HepG2 (cell line): ENCODE results near the gene PGAP3. TPM values are rescaled to one million over a fixed set of nuclear protein-coding genes. Genes with fewer than 3 reads are reported as not detected.
A peak's percentile ranks its signal among the peaks of the same experiment; 100 is the strongest.

Experiments
- CSRNP2 ChIP-seq: sonication (generic); formaldehyde crosslinking; conservative IDR thresholded peaks from 2 replicates; pipeline ENCODE4 v1.8.0; 2022; ENCODE audit warnings: low read depth, missing genetic modification reagents
- GTF3A ChIP-seq: sonication (generic); formaldehyde crosslinking; conservative IDR thresholded peaks from 2 replicates; pipeline ENCODE4 v1.4.0; 2020; ENCODE audit warnings: mild to moderate bottlenecking, missing genetic modification reagents
- HDAC1 ChIP-seq: sonication (generic); formaldehyde crosslinking; IDR thresholded peaks from 2 replicates; pipeline ENCODE4 v1.5.1; 2020; ENCODE audit warnings: mild to moderate bottlenecking, missing genetic modification reagents
- HMGXB3 ChIP-seq: sonication (generic); formaldehyde crosslinking; IDR thresholded peaks from 2 replicates; pipeline ENCODE4 v1.4.0; 2020; ENCODE audit warnings: missing genetic modification reagents, borderline replicate concordance
- JDP2 ChIP-seq: sonication (generic); formaldehyde crosslinking; IDR thresholded peaks from 2 replicates; pipeline ENCODE4 v1.8.1; 2022; ENCODE audit warnings: missing genetic modification reagents, borderline replicate concordance
- KDM4B ChIP-seq: sonication (generic); formaldehyde crosslinking; IDR thresholded peaks from 2 replicates; pipeline ENCODE4 v1.4.0; 2020; ENCODE audit warnings: missing genetic modification reagents
- MXI1 ChIP-seq: IDR thresholded peaks from 3 replicates; pipeline ENCODE4 v1.6.1; 2012; ENCODE audit warnings: low read depth, low read length, inconsistent platforms, borderline replicate concordance
- POLR2G ChIP-seq: fragments of 200-400 bp; formaldehyde crosslinking; IDR thresholded peaks from 2 replicates; pipeline ENCODE4 v1.6.1; 2018; ENCODE audit warnings: mild to moderate bottlenecking, low read depth, low read length, moderate library complexity
- PRDM4 ChIP-seq: sonication (generic); formaldehyde crosslinking; IDR thresholded peaks from 2 replicates; pipeline ENCODE4 v1.9.0; 2021; ENCODE audit warnings: missing genetic modification reagents, borderline replicate concordance
- SOX6 ChIP-seq, 2 experiments: fragments of 450-650 bp in 1 of 2; sonication (generic) in 1 of 2; formaldehyde crosslinking in 1 of 2; IDR thresholded peaks; 2 replicates each; pipeline versions ENCODE4 v1.4.0 to v1.6.1; 2017 to 2020; ENCODE audit warnings: antibody characterized with exemption in 1 of 2, mild to moderate bottlenecking in 1 of 2, missing genetic modification reagents in 1 of 2
- TFE3 ChIP-seq: IDR thresholded peaks from 2 replicates; pipeline ENCODE4 v1.6.1; 2016
- ZNF205 ChIP-seq: IDR thresholded peaks from 2 replicates; pipeline ENCODE4 v1.6.1; 2018; ENCODE audit warnings: missing biosample characterization, missing genetic modification reagents
- ZNF343 ChIP-seq: sonication (generic); formaldehyde crosslinking; IDR thresholded peaks from 2 replicates; pipeline ENCODE4 v1.4.0; 2020; ENCODE audit warnings: mild to moderate bottlenecking, missing genetic modification reagents
- ZNF362 ChIP-seq: sonication (generic); formaldehyde crosslinking; IDR thresholded peaks from 2 replicates; pipeline ENCODE4 v1.4.0; 2020; ENCODE audit warnings: missing genetic modification reagents, mild to moderate bottlenecking, borderline replicate concordance
- ZNF460 ChIP-seq: sonication (generic); formaldehyde crosslinking; IDR thresholded peaks from 2 replicates; pipeline ENCODE4 v1.5.1; 2020; ENCODE audit warnings: missing genetic modification reagents, mild to moderate bottlenecking, borderline replicate concordance
- ZNF550 ChIP-seq: sonication (generic); formaldehyde crosslinking; IDR thresholded peaks from 2 replicates; pipeline ENCODE4 v1.4.0; 2020; ENCODE audit warnings: mild to moderate bottlenecking, missing genetic modification reagents, borderline replicate concordance
- polyA plus RNA-seq, 8 experiments: library from polyadenylated mRNA; depleted of rRNA in 3 of 8; stranded (reverse) in 7 of 8; unstranded in 1 of 8; fragments of >200 nt; fragmentation: Illumina TruSeq in 4 of 8; extraction: Trizol in 4 of 8; gene quantifications; 2 replicates each; pipeline versions ENCODE4 v1.2.1 to v1.2.3, GENCODE V29; 2011 to 2016; ENCODE audit warnings: low read depth in 4 of 8, missing spikeins in 1 of 8, mixed read lengths in 1 of 8; ENCODE audit not compliant: insufficient read depth in 1 of 8
- total RNA-seq, 5 experiments: library from RNA; depleted of rRNA; stranded (reverse); fragments of >200 nt; fragmentation: Illumina TruSeq; extraction: Trizol; gene quantifications; 2 replicates each; pipeline ENCODE4 v1.2.3, GENCODE V29; 2016; ENCODE audit warnings: low read depth in 1 of 5

Gene PGAP3
- total and polyA plus RNA-seq, 2 of the 13 experiments (the other 11 are each of a cell fraction or from before 2014, with no cell fraction given), result 11.9 to 14.6 TPM

GRCh38 chr17:39636927-39637736 lies 50.7 kb downstream of the PGAP3 start, which contains the start of gene STARD3 (continued):
- no peak; the same call in 1 of the 2 replicates for TF ChIP-seq ZNF205 (CRISPR knock-in tag)
- no peak for TF ChIP-seq SOX6 (IDR thresholded peaks at IDR 0.05)
- TF ChIP-seq SOX6 (CRISPR knock-in tag; IDR thresholded peaks at IDR 0.05), result peak; percentile 73
- 0 out of 2 replicates have a peak, but pooled peaks have one; percentile 72 for TF ChIP-seq PRDM4
- peak; percentile 73; the same call in 1 of the 2 replicates for TF ChIP-seq KDM4B (CRISPR knock-in tag)
- peak; percentile 77 for TF ChIP-seq ZNF343 (CRISPR knock-in tag)
- peak; percentile 37; the same call in 1 of the 2 replicates for TF ChIP-seq ZNF362 (CRISPR knock-in tag)
- TF ChIP-seq POLR2G, result peak; percentile 90
- peak; percentile 40; the same call in 1 of the 2 replicates for TF ChIP-seq HMGXB3 (CRISPR knock-in tag)
- TF ChIP-seq CSRNP2 (CRISPR knock-in tag), result no peak
- peak; percentile 70; the same call in 1 of the 3 replicates for TF ChIP-seq MXI1
- peak; percentile 94 for TF ChIP-seq HDAC1 (CRISPR knock-in tag)
- peak; percentile 18; the same call in 1 of the 2 replicates for TF ChIP-seq TFE3 (CRISPR knock-in tag)
- peak; percentile 52; the same call in 1 of the 2 replicates for TF ChIP-seq ZNF460 (CRISPR knock-in tag)
- no peak for TF ChIP-seq JDP2 (CRISPR knock-in tag)
- TF ChIP-seq ZNF550 (CRISPR knock-in tag), result no peak
- TF ChIP-seq GTF3A, result 0 out of 2 replicates have a peak, but pooled peaks have one; percentile 36
